Measurements from ENCODE around the gene ZNF213.

Gene ZNF213

DNA sequence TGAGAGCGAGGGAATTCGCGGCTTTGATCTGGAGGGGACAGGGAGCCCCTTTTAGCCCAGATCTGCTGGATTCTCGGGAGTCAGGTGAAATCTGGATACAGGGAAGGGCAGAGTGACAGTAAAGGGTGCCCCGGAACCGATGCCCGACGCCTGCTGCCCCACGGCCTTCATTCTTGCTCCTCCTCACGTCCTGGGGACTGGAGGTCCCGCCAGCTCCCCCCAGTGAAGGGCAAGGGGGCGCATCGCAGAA is 53.8 kb downstream of the ZNF213 start:
- DNase-seq (ENCODE audit: extremely low read depth, low read depth) = no peak
- TF ChIP-seq, protein P1, sequence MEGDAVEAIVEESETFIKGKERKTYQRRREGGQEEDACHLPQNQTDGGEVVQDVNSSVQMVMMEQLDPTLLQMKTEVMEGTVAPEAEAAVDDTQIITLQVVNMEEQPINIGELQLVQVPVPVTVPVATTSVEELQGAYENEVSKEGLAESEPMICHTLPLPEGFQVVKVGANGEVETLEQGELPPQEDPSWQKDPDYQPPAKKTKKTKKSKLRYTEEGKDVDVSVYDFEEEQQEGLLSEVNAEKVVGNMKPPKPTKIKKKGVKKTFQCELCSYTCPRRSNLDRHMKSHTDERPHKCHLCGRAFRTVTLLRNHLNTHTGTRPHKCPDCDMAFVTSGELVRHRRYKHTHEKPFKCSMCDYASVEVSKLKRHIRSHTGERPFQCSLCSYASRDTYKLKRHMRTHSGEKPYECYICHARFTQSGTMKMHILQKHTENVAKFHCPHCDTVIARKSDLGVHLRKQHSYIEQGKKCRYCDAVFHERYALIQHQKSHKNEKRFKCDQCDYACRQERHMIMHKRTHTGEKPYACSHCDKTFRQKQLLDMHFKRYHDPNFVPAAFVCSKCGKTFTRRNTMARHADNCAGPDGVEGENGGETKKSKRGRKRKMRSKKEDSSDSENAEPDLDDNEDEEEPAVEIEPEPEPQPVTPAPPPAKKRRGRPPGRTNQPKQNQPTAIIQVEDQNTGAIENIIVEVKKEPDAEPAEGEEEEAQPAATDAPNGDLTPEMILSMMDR (IDR thresholded peaks at IDR 0.05; ENCODE audit: low read depth, low read length) = no peak

DNA sequence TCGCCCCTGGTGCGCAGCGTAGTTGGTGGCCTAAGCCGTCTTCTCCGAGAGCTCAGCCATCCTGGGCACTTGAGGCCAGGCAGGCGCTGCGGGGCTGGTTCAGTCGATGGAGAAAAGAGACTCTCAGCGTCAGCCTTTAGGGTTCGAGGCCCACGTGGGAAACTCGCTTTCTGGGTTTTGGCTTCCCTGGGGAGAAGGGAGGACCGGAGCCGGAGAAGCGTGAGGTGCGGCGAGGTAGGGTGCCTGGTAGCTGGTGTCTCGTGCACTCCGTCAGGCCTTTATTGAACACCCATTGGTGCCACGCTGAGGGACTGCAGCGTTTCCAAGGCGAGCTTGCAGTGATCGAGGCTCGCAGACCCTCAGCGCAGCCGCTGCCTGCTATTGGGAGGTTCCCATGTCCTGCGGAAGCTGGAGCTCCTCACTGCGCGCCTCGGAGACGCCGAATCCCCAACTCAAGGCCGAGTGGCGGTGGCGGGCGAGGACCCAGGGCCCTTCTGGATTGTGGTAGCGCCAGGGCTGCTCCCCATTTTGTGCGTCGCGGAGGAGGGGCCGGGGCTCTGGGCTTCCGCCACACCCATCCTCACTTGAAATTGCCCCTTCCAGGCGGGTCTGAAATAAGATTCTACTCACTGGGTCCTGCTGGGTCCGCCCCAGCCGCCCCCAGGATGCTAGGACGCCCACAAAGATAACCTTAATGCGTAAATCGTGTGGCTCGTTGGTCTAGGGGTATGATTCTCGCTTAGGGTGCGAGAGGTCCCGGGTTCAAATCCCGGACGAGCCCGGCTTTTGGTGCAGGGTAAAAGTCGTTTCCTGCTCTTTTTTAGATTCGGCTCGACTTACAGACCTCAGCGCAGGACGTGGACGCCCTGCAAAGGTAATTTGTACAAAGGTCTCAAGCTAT is 54.3 kb downstream of the ZNF213 start:
- TF ChIP-seq, protein P1 (IDR thresholded peaks at IDR 0.05; ENCODE audit: low read depth, low read length) = no peak
- DNase-seq (ENCODE audit: extremely low read depth, low read depth) = no peak

DNA sequence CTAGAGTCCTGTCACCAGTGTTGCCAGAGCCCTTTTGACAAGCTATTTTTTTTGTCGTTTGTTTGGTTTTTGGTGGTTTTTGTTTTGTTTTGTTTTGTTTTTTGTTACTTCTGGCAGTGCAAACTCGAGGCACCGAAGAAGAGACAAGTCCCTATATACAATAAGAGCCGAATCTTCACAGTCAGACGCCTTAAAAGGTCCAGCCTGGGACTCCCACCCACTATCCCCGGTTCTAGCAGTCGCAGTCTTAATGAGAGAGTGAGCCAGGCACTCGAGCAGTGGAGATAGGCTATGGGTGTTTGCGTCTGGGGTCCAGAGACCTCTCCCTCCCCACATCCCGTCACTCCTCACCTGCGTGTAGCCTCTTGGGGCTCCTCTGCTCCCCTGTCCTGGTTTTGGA is 55.0 kb downstream of the ZNF213 start:
- no peak for DNase-seq (ENCODE audit: extremely low read depth, low read depth)
- TF ChIP-seq, protein P1 (IDR thresholded peaks at IDR 0.05; ENCODE audit: low read depth, low read length) = no peak

DNA sequence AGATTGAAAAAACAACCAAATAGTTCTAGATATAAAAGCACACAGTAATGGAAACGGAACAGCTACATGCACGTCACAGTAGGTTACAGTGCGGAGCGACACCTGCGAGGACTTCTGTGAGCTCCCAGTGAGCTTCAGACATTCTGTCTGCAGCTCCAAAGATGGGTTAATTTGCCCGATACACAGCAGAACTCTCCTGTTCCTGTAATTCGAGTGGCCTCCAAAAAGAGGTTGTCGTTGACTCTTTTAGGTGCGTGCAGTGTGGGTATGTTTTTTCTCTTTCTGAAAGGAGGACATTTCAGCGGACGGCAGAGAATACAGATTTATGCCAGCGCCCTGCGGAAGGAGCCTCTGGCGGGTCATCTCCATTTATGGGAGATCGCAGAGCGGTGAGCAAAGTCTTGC is 56.1 kb downstream of the ZNF213 start:
- DNase-seq (ENCODE audit: extremely low read depth, low read depth) = no peak
- TF ChIP-seq, protein P1 (IDR thresholded peaks at IDR 0.05; ENCODE audit: low read depth, low read length) = no peak
